Measurements from ENCODE around the gene AKR7A3. TPM values are rescaled to one million over a fixed set of nuclear protein-coding genes. Genes with fewer than 3 reads are reported as not detected.
"Not testable (repeated sequence)": the region's sequence is repeated elsewhere in the genome, so short reads cannot be mapped to it uniquely, and the experiment has no call there.

AKR7A3 gene
- polyA plus RNA-seq, 1 donor from 2014 or later = 0.20 TPM

DNA sequence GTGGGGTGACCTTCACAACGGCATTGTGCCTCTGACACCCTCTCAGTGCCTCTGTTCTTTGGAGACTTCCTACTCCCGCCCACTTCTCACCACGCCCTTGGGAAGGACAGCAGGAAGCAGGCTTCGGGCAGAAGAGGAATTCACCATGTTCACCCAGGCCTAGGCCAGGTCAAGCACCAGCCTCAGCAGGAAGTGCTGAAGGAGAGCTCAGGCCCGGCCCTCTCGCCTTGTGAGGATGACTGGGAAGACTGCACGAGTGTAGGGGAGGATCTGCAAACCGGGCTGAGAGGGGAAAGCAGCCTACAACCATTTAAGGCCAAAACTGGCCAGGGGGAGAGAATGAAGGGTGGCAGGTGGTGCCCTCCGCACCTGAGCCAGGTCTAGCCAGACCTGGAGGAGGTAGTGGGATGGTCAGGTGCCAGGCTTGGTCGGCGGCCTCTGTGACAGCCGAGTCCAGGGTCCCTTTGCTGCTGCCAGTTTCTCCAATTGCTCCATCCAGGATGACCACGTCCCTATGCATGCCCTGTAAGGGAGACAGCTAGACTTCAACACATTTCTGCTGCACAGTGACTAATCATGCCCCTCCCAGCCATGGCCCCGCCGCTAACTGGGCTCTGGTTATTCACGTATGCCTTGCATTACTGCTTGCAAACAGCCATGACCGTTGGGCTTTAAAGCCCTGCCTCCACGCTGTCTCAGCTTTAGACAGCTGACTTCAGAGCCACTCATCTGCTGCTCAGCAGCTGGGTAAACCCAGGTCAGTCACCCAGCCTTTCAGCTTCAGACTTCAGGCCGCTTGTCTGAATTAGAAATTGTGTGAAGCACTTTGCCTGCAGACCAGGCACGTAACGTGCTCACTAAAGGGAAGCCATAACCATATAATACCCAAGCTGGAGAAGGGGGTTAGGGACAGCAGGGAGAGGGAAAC, 28.1 kb downstream of the AKR7A3 start:
- Mint-ChIP-seq H3K4me1 (peaks cover 0 to 2% (median 0%) of the 10 kb centered on the region in 3 donors), H3K27me3 (no peaks in the 10 kb centered on the region), H3K4me3 (no peak overlapping the region), H3K9me3 (no peaks in the 10 kb centered on the region), H3K27ac (no peak overlapping the region), H3K36me3 (no peaks in the 10 kb centered on the region)

DNA sequence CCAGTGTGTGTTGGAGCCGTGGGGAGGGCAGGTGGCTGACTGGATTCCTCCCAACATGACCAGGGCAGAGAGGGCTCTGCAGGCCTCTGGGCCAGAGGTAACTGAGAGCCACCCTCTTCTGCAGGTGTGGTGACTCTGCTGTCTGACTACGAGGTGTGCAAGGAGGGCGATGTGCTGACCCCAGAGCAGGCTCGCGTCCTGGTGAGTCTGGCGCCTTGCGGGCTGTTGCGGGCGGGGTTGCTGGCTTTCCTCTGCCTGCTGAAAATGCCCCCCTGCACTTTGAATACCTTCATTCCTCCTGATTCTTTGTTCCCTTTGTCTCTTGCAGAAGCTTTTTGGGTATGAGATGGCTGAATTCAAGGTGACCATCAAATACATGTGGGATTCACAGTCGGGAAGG, 30.2 kb downstream of the AKR7A3 start:
- H3K27ac Mint-ChIP-seq = no peak overlapping the region

DNA sequence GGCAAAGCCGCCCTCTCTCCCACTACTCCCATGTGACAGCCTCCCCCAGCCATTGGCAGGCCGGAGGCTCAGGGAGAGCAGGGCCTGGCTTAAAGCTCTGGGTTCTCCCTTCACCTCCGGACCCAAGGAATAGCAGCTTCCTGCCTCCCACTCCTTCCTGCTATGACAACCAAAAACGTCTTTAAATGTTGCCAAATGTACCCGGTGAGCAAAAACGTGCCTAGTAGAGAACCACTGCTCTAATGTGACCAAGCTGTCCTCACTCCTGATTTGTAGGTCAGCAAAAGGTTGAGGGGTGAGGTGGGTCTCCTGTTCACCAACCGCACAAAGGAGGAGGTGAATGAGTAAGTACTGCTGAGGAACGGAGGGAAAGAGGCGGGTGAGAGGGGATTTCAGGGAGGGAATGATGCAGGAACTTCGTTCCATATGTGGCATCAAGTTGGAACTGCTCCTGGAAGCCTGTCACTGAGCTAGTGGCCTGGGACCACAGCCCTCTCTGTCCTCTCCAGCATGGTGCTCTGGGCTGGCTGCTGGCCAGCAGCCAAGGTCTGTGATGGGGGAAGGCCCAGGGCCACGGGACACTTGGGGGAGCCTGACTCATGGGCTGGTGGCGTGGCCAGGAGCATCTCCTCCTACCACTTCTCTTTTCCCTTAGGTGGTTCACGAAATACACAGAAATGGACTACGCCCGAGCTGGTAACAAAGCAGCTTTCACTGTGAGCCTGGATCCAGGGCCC, 31.2 kb downstream of the AKR7A3 start:
- H3K4me1 Mint-ChIP-seq = peaks cover 9 to 12% (median 10%) of the 10 kb centered on the region in 3 donors
- H3K27me3 Mint-ChIP-seq = no peaks in the 10 kb centered on the region
- peaks cover 2% of the 10 kb centered on the region for H3K36me3 Mint-ChIP-seq
- H3K9me3 Mint-ChIP-seq = no peaks in the 10 kb centered on the region
- H3K4me3 Mint-ChIP-seq = no peak overlapping the region
- no peak overlapping the region for H3K27ac Mint-ChIP-seq

More for the DNA sequence above, 30.2 kb downstream of the AKR7A3 start:
- Mint-ChIP-seq H3K9me3 (no peaks in the 10 kb centered on the region), H3K36me3 (peaks cover under 1% of the 10 kb centered on the region), H3K27me3 (no peaks in the 10 kb centered on the region), H3K4me3 (no peak overlapping the region), H3K4me1 (peaks cover 3 to 6% (median 4%) of the 10 kb centered on the region in 3 donors)

DNA sequence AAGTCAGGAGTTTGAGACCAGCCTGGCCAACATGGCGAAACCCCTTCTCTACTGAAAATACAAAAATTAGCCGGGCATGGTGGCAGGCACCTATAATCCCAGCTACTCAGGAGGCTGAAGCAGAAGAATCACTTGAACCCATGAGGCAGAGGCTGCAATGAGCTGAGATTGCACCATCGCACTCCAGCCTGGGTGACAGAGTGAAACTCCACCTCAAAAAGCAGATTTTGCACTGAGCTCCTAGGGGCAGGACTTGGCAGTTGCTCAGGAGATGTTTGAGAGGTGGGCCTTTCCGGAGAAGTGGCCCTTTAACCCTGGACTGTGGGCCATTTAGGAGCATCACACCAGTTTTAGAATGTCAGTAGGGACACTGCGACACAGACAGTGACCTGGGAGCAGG, 32.3 kb downstream of the AKR7A3 start:
- not testable (repeated sequence) for H3K4me3 Mint-ChIP-seq, H3K27me3 Mint-ChIP-seq
- H3K4me1 Mint-ChIP-seq = peaks cover 9 to 19% (median 10%) of the 10 kb centered on the region in 3 donors

DNA sequence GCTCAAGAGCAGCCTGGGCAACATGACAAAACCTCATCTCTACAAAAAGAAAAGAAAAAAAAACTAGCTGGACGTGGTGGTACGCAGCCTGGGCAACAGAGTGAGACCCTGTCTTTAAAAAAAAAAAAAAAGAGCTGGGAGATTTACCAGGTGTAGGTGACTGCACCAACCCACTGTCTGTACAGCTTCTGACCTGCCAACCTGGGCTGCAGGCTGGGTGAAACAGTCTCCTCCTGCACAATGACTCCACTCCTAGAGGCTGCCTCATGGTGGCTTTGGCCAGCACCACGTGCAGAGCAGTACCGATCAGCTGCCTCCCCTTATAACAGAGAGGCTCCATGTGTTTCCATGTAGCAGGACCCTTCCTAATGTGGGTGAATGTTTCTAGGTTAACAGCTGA, 33.3 kb downstream of the AKR7A3 start:
- H3K36me3 Mint-ChIP-seq = peaks cover 2% of the 10 kb centered on the region
- H3K9me3 Mint-ChIP-seq = no peaks in the 10 kb centered on the region
- no peak overlapping the region for H3K4me3 Mint-ChIP-seq
- peak overlapping the region in 1 of 3 donors; percentile 46 for H3K27ac Mint-ChIP-seq
- H3K4me1 Mint-ChIP-seq = peaks cover 16 to 26% (median 18%) of the 10 kb centered on the region in 3 donors
- H3K27me3 Mint-ChIP-seq = no peaks in the 10 kb centered on the region

More for the DNA sequence above, 32.3 kb downstream of the AKR7A3 start:
- not testable (repeated sequence) for H3K27ac Mint-ChIP-seq, H3K36me3 Mint-ChIP-seq, H3K9me3 Mint-ChIP-seq

DNA sequence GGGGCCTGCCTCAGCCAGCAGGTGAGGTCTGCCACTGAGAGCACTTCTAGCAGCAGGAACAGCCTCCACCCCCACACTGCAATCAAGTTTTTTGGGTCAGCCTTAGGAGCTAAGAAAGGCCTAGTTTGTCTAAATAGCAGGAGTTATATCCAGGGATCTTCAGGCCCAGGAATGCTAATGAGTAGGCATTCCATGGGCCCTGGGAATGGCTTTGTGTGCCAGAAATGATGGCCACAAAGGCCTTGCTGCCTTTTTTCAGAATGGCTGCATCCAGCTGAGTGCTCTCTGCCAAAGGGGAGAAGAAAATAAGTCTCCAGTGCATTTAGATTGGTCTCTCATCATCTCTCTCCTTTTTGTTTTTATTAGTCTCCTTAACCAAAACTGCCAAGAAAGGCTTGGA, 34.2 kb downstream of the AKR7A3 start:
- Mint-ChIP-seq H3K27ac (no peak overlapping the region), H3K9me3 (no peaks in the 10 kb centered on the region), H3K27me3 (no peaks in the 10 kb centered on the region), H3K4me1 (peaks cover 17 to 28% (median 20%) of the 10 kb centered on the region in 3 donors), H3K4me3 (peak overlapping the region in 1 of 4 donors; percentile 40), H3K36me3 (peaks cover 2% of the 10 kb centered on the region)

DNA sequence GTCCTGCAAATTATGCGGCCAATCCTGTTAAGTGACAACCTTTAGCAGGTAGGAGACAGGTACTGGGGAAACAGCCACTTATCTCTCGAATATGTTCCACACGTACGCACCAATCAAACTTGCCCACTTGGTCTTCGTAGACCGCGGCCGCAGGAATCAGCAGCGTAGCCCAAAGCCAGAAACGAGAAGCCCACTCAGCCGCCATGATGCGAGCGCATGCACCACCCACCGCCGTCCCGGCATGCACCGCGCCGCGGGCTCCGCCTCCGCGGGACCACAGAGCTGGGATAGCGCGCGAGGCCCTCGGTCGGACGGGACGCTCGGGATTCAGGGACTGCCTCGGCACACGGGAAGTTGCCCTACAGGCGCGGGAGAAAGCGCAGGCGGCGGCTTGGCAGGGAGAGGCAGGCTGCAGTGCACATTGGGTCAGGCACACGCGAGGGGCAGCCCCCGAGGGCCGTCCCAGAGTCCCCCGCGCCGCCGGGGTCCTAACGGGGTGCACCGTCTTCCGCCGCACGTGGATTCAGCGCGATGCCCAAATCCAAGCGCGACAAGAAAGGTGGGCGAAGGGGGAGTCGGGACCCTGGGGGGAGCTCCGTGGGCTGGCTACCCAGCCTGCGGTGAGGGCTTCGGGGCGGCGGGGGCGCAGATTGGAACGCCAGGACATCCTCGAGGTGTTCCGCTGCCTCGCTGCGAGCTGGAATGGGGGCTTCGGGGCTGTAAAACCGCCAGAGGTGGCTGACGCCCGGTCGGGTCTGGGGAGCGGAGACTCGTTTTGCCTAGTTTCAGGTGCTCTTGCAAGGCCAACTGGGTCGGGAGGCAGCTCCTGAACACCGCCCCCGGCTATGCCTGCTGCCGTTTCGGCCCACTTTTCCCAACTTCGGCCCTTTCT, 37.0 kb downstream of the AKR7A3 start, which contains the start of the genes EMC1 and MRTO4:
Gene EMC1 (minus strand): TSS at position 220 of the 892 bp plus-strand sequence. CDS start 15 bp downstream, at position 205.
Gene MRTO4 (plus strand): TSS at position 501 of the 892 bp plus-strand sequence. CDS start 31 bp downstream, at position 532.
- Mint-ChIP-seq H3K36me3 (peaks cover 2% of the 10 kb centered on the region), H3K4me1 (peaks cover 17 to 28% (median 24%) of the 10 kb centered on the region in 3 donors), H3K27me3 (no peaks in the 10 kb centered on the region), H3K4me3 (peak within 1 kb of the TSS; percentile 93 to 99 (median 98)), H3K9me3 (no peaks in the 10 kb centered on the region), H3K27ac (peak within 1 kb of the TSS; percentile 90 to 96 (median 95))

DNA sequence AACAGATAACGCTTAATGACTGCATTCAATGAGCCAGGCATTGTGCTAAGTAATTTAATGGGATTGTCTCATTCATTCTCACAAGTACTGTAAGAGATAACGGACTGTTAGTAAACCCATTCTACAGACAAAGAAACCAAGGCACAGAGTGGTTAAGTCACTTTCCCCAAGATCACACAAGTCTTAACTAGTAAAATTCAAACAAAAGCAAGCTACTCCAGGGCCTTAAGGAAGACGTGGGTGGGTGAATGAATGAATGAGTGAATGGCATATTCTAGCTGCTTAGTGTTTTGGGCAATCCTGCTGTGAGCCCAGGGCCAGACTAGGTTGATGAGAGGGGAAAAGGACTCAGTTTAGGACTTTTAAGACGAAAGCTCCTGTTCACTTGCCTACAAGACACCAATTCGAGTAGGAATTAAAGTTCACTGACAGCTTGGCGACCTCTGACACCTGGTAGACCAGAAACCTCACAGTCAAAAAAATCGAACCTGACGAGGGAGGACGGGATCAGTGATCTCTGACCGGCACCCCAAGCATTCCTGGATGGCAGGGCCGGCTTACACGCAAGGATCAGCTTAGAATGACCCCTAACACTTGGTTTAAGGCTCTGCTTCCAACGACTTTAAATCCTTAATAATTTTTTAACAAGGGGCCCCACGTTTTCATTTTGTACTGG, 37.8 kb downstream of the AKR7A3 start:
- Mint-ChIP-seq H3K27me3 (no peaks in the 10 kb centered on the region), H3K9me3 (no peaks in the 10 kb centered on the region), H3K36me3 (peaks cover 2% of the 10 kb centered on the region), H3K4me1 (peaks cover 17 to 28% (median 24%) of the 10 kb centered on the region in 3 donors), H3K4me3 (peak overlapping the region; percentile 93 to 99 (median 98)), H3K27ac (peak overlapping the region; percentile 90 to 96 (median 95))

DNA sequence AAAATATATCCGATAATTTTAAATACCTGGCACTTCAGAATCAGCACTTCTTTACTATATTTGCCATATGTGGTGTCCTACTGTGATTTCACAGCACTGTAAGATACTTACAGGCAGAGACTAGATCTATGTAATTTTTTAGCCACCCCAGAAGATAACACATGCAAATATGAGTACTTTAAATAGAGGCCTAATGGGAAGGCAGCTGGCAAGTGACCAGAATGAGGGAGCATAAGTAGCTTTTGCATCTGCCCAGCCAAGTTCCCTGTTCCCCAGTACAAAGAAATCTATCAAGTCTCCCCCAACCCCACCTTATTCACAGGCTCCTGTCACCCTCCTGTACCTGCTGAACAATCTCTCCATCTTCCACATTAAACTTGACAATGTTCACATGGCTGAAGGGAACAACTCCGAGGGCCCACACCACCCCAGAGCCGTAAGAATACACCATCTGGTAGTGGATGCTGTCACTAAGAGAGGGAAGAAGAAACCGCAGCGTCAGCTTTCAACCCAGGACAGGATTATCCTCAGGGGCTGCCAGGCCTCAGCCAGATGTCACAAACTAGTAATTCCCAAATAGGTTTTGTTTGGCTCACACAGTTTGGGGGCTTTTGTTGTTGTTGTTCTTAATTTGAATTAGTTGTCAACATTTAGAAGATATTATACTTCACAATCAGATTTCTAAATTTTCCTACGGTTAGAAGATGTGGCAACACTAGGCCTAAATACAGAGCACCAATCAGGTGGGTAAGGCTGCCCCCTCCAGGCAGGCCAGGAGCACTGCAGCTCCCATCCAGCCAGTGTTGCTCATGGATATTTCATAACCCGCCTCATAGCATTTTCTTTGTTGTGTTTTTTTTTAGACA, 47.7 kb downstream of the AKR7A3 start:
- peak overlapping the region in 1 of 4 donors; percentile 19 for H3K4me3 Mint-ChIP-seq
- peak overlapping the region in 2 of 3 donors; percentile 71 to 81 for H3K27ac Mint-ChIP-seq
- no peaks in the 10 kb centered on the region for H3K27me3 Mint-ChIP-seq
- H3K36me3 Mint-ChIP-seq = peaks cover 6% of the 10 kb centered on the region
- H3K9me3 Mint-ChIP-seq = no peaks in the 10 kb centered on the region
- no peaks in the 10 kb centered on the region for H3K4me1 Mint-ChIP-seq

DNA sequence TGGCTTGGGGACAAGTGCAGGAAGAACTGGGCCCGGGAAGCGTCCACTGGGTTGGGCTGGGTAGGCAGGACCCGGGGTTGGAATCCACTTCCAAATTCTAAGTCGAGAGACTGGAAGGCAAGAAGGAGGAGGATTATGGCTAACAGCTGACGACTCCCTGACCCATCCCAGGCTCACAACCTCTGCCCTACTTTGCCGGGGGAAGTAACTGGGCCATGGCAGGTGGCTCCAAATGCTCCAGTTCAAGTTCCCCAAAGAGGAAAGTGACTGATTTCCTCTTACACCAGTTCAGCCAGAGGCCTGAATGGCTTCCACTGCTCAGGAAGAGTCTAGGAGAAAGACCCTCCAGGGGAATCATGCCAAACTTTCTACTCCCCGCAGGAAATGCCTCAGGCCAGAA, 48.7 kb downstream of the AKR7A3 start:
- peak overlapping the region in 1 of 3 donors; percentile 71 for H3K27ac Mint-ChIP-seq
- H3K27me3 Mint-ChIP-seq = no peaks in the 10 kb centered on the region
- H3K4me3 Mint-ChIP-seq = no peak overlapping the region
- peaks cover 6% of the 10 kb centered on the region for H3K36me3 Mint-ChIP-seq
- no peaks in the 10 kb centered on the region for H3K9me3 Mint-ChIP-seq
- no peaks in the 10 kb centered on the region for H3K4me1 Mint-ChIP-seq

DNA sequence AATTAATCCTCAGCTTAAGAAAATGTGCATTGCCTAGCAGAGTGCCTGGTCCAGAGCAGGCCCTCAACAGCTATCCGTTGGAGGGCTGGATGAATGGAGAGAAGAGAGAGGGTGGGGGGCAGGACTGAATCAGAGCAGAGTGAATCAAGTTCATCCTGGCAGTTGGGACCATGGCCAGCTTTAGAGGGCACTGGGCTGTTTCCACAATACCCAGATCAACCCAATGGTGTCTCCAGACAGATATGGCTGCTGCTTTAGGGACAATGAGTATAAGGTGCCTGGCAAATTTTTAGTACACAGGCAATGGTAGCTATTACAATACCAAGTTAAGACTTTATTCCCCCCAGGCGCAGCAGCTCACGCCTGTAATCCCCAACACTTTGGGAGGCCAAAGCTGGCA, 54.3 kb downstream of the AKR7A3 start:
- Mint-ChIP-seq H3K27ac (no peak overlapping the region), H3K9me3 (no peaks in the 10 kb centered on the region), H3K4me1 (no peaks in the 10 kb centered on the region), H3K27me3 (no peaks in the 10 kb centered on the region), H3K36me3 (peaks cover 6% of the 10 kb centered on the region), H3K4me3 (no peak overlapping the region)
